Erythroblast (primary cell): Measurements from ENCODE around the gene ZC3H18.

Experiments used
- DNase-seq, 2 experiments: peaks; one replicate each; lab custom pipeline; 2025; lab: John Stamatoyannopoulos, UW
- GATA1 ChIP-seq: IDR thresholded peaks from 2 replicates; pipeline ENCODE4 v1.6.1; 2011; ENCODE audit warnings: low read depth, mild to moderate bottlenecking, control low read depth, low read length, moderate library complexity
- POLR2A ChIP-seq: IDR thresholded peaks from 2 replicates; pipeline ENCODE4 v1.6.1; 2011; ENCODE audit warnings: mild to moderate bottlenecking, low read length

Gene ZC3H18

DNA sequence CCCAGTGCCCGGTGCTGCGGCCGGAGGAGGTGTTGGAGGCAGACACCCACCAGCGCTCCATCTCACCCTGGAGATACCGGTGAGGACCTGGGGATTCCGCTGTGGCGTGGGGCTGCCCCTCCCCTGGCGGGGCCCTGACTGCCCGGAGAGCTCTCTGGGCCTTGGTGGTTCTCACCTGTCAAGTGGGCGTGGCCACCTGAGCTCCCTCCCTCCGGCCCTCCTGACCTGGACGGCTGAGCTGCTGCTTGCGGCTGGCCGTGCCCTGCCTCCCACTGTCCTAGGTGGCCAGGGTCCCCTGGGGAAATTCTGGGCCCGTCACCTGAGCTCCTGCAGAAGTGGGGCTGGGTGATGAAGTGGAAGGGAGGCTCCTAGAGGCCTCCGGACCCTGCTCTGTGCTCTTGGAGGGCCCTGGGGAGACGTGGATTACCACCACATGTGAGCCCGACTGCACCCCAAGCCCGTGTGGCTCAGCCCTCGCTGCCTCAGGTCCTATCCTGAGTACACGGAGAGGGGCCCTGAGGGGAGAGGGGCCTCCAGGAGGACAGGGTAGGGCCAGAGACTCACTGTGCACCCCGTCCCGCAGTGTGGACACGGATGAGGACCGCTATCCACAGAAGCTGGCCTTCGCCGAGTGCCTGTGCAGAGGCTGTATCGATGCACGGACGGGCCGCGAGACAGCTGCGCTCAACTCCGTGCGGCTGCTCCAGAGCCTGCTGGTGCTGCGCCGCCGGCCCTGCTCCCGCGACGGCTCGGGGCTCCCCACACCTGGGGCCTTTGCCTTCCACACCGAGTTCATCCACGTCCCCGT lies 69.2 kb downstream of the ZC3H18 start:
- no peak for TF ChIP-seq GATA1
- no peak for TF ChIP-seq POLR2A
- DNase-seq = no peak

DNA sequence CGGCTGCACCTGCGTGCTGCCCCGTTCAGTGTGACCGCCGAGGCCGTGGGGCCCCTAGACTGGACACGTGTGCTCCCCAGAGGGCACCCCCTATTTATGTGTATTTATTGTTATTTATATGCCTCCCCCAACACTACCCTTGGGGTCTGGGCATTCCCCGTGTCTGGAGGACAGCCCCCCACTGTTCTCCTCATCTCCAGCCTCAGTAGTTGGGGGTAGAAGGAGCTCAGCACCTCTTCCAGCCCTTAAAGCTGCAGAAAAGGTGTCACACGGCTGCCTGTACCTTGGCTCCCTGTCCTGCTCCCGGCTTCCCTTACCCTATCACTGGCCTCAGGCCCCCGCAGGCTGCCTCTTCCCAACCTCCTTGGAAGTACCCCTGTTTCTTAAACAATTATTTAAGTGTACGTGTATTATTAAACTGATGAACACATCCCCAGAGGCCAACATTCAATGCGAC lies 69.9 kb downstream of the ZC3H18 start:
- DNase-seq = no peak
- TF ChIP-seq GATA1 (no peak), POLR2A (no peak)

DNA sequence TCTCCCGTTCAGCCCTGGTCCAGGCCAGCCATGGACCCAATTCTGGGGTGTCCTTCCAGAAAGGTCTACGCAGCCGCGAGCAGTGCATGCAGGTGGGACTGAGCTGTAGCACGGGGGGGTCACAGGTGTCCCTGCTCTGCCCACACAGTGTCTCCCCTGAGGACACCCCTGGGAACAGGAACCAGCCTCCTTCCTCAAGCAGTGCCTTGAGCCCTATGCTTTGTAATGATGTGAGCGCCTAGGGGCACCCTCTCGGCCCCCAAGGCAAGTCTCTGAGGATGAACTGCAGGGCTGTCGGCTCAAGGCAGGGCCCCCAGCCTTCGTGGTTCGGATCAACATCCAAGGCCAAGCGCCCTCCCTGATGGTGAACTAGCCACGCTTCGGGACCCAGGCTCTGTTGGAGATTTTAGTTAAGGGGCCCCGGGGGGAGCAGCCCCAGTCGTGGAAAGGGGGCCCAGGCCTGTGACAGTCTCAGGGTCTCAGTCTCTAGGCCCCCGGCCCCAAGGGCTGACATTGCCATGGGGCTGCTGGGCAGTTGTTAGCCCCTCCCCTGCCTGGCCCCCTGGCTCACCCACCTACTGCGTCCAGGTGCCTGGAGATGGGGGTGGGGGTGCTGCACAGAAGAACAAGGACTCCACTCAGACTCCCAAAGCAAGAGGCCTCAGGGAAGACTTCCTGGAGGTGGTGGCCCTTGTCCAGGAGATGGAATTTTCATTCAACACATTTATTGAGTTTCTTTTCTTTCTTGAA lies 70.5 kb downstream of the ZC3H18 start:
- TF ChIP-seq GATA1 = no peak
- TF ChIP-seq POLR2A = no peak
- DNase-seq = no peak

DNA sequence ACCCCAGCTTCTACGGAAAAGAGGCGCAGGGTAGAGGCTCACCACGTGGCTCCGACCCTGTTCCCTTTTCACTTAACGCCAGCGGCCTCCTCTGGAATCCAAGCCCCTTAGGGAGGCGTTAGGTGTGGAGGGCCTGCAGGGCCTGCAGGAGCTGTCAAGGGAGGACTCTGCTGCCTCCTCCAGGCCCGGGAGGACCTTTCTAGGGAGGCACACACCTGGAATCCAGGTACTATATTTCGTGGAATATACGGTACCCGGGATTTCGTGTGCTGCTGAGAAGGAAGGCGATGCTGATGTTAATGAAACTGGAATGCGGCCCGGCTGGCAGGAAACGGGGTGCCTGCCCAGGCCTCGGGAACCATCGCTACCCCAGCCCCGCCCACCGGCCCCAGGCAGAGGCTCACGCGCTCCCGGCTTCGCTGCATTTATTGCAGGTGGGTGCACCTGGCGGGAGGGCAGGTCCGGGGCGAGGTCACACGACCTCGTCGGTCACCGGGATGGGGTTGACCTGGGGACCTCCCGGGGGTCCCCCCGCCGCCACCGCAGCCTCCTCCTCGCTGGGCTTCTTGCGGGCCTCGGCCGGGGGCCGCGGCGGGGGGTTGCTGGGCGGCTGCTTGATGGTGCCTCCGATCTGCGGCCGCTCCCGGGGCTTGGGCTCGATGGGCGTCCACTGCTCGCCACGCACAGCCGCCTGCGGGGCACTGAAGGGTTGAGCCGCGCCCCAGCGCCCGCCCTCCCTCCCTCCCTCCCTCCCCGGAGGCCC lies 72.9 kb downstream of the ZC3H18 start:
- no peak for DNase-seq
- no peak for TF ChIP-seq GATA1
- TF ChIP-seq POLR2A = no peak

DNA sequence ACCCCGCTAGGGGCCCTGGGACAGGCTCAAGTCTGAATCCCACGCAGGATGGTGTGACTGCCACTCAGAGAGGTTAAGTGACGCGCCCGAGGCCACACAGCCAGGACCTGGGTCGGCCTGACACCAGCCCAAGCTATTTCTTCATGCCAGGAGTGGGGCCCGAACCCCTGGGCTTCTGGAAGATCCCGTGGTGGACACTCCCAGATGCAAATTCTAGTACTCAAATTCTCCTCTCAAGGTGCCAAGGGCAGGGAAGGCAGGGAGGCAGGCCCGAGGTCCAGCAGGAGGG lies 73.4 kb downstream of the ZC3H18 start:
- TF ChIP-seq GATA1 = no peak
- no peak for TF ChIP-seq POLR2A

DNA sequence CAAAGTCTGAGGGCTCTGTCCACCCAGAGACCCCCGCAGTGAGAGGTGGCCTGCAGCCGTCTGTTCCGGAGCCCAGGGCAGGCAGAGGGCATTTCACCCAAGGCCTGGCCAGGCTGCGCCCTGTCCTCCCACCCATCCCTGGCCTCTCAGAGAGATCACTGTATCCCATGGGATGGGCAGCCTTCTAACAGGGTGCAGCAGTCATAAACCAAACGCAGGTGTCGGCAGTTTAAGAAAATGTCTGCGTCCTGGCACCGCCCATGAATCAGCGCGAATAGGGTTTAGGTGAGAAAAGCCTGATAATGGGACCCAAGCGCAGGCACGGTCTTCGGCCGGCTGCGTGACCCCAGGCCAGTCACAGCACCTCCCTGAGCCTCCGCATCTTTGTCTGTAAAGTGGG lies 75.3 kb downstream of the ZC3H18 start:
- DNase-seq = no peak
- no peak for TF ChIP-seq GATA1
- TF ChIP-seq POLR2A = no peak

More for the DNA sequence above, 73.4 kb downstream of the ZC3H18 start:
- no peak for DNase-seq

DNA sequence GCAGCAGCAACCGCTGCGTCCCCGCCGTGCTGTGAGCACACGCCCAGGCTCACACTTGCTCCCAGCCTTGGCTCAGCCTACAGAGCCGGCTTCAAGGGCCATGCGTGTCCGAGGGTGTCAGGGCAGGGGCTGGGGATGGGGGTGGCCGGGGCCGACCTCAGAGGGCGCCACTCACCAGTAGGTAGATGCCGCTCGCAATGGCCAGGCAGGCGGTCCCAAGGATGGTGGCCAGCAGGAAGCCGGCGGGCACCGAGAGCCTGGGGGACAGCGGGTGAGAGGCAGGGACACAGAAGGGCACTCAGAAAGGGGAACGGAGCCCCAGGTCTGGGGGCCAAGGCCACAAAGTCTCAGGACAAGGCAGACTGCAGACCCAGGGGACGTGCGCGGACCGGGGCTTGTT lies 75.7 kb downstream of the ZC3H18 start:
- TF ChIP-seq GATA1 (no peak), POLR2A (no peak)

DNA sequence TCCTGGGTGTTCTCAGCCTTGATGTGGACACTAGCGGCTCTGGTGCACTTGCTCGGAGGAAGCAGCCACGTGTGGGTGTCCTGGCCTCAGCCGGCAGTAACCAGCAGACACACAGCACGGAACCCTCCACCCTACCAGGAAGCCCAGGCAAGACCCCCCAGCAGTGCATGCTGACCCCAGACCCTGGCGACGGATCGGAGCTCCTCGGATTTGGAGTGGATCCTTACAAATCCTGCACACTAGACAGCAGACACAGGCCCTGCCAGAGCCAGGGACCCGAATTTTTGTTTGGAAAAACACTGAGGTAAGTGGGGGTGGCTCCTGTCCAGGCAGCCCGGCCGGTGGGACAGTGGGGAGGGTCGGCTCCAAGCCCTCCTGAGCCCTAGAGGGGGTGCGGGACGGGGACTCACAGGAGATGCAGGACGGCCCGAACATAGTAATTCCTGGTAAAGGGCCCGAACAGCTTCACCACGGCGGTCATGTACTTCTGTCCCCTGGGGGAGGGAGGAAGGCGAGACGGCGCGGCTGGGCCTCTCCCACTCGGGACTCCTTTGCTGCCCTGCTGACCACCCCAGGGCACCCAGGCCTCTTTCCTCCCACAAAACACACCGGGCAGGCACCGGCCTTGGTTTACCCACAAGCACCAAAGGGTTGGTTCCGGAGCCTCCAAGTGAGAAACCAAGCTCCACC lies 76.3 kb downstream of the ZC3H18 start:
- no peak for DNase-seq
- TF ChIP-seq POLR2A = no peak
- TF ChIP-seq GATA1 = no peak

More for the DNA sequence above, 75.7 kb downstream of the ZC3H18 start:
- no peak for DNase-seq

DNA sequence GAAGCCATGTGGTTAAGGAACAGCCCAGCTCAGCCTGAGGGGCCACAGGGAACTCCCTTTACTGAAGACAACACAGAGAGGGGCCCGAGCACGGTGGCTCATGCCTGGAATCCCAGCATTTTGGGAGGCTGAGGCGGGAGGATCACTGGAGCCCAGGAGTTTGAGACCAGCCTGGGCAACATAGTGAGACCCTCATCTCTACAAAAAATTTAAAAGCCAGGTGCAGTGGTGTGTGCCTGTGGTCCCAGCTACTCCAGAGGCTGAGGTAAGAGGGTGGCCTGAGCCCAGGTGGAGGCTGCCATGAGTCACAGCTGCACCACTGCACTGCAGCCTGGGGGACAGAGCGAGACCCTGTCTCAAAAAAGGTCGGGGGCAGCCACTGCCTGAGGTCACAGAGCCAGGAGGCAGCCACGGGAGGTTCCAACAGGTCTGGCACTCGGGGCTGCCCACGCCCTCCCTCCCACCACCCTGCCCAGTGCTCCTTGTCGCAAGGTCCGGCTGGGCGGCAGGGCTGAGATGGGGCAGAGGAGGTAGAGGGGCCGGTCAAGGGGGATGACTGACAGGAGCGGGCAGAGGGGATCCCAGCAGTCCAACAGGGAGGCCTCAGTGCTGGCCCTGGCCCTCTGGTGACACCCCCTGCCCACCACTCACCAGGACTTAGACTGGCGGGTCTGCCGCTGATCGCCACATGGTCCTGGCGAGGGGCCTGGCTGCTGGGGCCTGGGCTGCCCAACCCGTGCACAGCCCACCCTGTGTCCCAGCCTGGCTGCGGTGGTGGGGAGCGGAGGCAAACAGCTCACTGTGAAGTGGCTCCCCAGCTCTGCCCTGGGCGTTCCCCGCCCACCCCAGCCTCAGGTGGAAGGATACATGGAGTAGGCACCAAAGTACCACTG lies 77.2 kb downstream of the ZC3H18 start:
- TF ChIP-seq POLR2A (no peak), GATA1 (no peak)
- DNase-seq = no peak

DNA sequence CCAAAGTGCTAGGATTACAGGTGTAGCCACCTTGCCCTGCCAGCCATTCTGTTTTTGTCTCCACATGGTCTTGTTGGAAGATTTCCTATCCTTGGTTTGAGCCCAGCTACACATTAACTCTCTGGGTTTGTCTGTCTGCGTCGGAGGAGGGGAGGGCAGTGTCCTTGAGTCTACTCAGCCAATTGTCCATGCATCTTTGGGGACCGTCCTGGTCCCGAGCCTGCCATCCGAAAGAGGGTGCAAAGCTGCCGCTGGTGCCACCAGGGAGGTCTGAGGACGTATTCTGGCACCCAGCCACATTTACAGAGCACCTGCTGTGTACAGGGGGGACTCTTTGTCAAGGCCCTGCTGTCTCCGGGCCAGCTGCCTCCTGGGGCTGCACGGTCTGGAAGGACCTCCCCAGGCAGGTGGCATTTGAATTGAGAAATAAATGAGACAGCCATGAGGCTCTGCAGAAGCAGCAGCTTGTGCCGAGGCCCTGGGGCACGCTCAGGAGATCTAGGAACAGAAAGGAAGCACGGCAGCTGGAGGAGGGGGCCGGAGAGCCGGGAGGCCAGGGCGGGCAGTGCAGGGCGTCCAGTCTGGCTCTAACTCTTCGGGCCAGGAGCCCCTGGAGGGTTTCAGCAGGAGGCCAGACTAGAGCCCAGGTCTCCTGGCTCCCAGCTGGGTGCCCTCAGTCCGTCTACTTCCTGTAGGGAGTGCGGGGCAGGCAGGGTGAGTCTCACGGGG lies 79.2 kb downstream of the ZC3H18 start:
- TF ChIP-seq GATA1 = no peak
- no peak for TF ChIP-seq POLR2A
- DNase-seq = no peak

DNA sequence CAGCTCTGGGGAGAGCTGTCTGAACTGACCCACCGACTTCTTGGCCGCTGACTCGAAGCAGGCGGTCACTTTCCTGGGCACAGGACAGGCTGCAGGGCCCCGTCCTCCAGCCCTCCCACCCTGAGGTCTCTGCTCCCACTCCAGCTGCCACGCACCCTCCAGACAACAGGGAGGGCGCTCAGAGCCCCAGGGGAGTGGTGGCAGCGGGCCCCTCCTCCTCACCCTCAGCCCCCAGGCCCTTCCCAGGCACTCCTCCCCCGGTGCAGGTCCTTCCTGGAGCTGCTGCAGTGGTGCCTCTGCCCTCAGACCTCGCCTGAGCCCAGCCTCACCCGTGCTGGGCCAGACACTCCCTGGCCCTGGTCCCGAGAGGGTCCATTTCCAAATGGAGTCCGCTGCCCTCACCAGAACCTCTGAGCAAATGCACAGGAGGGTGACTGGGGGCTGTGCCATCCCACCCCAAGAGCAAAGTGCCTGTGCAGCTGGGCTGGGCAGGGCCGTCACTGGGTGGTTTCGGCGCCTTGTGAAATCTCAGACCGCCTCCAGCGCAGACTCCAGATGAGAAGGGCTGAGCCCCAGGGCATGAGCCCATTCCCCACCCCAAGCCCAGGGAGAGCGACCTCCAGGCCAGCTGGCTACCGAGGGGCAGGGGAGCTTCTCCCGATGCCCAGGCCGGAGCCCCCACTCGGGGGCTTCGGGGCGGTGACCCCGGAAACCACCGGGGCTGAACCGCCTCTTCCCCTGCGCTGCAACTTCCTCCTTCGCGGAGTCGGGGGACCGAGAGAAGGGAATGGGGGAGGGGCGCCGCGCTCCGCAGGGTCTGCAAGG lies 79.9 kb downstream of the ZC3H18 start:
- no peak for TF ChIP-seq POLR2A
- no peak for TF ChIP-seq GATA1
- peak in 1 of 2 experiments; percentile 17 for DNase-seq

DNA sequence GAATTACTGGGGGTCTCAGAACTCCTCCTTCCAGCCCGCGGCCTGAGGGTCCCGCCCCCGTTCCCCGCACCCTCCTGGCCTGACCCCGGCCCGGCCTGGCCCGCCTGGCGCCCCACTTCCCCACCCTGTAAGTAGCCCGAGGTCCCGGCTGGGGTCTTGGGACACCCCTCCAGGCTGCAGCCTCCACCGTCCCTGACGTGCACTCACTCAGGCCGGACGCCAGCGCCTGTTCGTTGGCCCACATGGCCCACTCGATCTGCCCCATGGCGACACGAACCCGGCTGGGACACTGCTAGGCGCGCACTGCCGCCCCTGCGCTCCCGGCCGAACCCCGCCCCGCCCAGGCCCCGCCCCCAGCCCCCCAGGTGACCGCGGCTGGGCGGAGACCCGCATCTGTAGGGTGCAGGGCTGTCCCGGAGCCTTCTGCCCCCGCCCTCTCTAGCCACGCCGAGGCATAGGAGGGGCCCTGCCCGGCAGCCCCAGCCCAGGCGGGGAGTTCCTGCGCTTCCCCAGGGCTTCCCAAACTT lies 80.6 kb downstream of the ZC3H18 start, which contains the start of gene CYBA:
Gene CYBA (minus strand): TSS at position 305 of the 527 bp plus-strand sequence. CDS start 40 bp downstream, at position 265.
- DNase-seq = peak; percentile 40 to 52
- TF ChIP-seq POLR2A (no peak), GATA1 (no peak)
